NCI-H128 (cell line): ENCODE data around the gene TMEM123.

Source experiments
- DNase-seq: peaks from one replicate; lab custom pipeline; 2025; ENCODE audit not compliant: unreplicated experiment; lab: John Stamatoyannopoulos, UW

The TMEM123 gene

GRCh38 chr11:102472127-102472526, 19.6 kb upstream of the TMEM123 start:
- no peak for DNase-seq

- DNase-seq, result no peak
Observed at GRCh38 chr11:102471474-102471873, 18.9 kb upstream of the TMEM123 start.

DNA sequence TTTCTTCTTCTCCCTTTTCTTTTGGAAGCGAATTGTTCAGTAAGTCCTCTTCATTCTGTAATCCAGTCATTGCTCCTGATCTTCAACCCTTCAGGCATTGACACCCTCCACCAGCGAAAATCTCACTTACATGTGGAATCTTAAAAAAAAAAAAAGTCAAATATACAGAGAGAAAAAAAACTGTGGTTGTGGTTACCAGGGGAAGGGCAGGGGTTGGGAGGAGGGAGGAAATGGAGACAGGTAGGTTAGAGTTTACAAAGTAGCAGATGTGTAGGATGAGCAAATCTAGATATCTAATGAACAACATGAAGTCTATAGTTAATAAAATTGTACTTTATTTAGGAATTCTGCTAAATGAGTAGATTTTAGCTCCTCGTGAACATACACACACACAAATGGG, 17.7 kb upstream of the TMEM123 start:
- DNase-seq, result no peak

GRCh38 chr11:102469196-102469821, 16.7 kb upstream of the TMEM123 start:
- no peak for DNase-seq

- no peak for DNase-seq
Observed at GRCh38 chr11:102468616-102469195, 16.1 kb upstream of the TMEM123 start.

DNA sequence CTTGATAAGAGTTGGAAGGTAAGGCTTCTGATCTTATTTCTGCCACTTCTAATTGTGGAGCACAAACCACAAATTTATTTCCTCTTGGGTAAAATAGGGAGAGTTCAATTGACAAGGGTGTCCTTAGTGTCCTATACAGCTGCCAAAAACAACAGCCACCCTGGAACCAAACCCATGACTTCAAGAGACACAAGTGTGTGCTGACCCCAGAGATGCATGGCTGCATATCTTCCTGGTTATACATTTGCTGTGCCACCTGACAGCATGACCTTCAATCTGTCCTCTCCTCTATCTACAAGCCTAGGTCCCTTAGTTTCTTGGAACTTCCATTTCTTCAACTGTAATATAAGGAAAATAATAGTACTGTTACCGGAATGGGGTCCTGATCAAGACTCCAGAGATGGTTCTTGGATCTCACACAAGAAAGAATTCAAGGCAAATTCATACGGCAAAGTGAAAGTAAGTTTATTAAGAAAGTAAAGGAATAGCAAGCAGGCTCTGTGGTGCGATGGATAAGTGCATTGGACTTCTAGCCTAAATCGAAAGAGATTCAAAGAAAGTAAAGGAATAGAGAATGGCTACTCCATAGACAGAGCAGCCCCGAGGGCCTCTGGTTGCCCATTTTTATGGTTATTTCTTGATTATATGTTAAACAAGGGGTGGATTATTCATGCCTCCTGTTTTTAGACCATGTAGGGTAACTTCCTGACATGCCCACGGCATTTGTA, 15.5 kb upstream of the TMEM123 start:
- DNase-seq, result no peak

- DNase-seq, result no peak
Observed at GRCh38 chr11:102467080-102467708, 14.6 kb upstream of the TMEM123 start.

DNA sequence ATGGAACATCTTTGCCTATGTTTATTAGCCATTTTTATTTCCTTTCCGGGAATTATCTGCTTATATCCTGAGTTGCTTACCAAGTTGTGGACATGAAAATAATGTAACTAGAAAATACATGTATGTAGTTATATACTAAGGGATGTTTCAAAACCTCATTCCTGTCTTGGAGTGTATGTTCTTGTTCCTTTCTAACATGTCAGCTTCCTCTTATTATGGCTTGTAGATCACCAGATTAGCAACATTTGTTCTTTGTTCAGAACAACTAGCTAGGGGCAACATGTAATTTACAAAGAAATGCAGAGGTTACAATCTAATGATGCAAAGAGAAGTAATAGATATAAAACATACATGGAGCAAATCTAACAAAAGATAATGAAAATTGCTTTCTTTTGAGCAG, 13.1 kb upstream of the TMEM123 start:
- DNase-seq, result no peak

DNA sequence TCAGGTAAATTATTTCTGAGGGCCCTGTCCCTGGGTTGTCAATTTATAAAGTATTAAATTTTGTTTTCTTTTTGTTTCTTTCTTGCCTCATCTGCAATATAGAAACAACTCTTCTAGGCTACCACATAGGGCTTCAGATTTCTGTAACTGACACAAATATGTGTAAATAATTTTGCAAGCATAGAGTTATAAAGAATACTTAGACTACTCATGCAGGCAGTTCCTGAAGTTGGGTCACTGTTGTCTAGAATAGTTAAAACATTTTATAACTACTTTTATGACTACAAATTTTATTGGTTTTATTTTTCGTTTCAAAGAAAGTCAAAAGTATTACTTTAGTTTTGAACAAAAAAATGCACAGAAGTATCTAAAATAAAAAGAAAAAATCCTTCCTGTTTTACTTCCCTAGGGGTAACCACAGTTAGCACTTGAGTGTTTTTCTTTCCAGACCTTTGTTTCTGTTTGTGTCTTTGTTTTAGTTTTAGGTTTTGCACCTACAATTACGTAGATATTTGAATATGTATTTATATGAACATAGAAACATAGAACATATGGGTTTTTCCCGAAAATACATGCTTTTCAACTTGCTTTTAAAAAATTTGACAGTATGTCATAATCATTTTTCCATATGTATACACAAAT, 12.4 kb upstream of the TMEM123 start:
- DNase-seq, result no peak

DNA sequence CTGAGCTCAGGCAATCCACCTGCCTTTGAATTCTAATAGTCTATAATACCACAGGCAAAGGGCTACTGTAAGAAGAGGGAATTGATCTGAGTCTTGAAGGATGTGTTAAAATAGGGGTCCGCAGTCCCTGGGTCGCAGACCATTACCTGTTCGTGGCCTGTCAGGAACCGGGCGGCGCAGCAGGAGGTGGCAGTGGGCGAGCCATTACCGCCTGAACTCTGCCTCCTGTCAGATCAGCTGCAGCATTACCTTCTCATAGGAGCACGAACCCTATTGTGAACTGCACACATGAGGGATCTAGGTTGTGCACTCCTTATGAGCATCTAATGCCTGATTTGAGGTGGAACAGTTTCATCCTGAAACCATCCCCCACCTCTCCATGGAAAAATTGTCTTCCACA, 11.5 kb upstream of the TMEM123 start:
- no peak for DNase-seq

DNA sequence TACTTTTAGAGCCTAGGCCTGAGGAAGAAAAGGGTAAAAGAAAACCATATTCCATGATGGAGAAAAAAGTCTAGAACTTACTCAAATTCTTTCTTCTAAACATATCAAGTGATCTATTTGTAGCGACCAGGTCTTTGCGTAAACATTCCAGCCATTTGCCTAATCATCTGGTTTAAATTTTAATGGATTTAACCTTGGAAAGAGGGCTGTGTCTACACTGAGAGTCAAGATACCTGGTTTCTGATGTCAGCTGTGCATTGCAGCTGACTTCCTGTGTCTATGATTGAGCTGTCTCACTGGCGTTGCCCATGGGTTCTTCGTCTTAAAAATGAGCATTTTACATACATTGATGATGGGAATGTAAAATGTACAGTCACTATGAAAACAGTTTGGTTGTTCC, 10.0 kb upstream of the TMEM123 start:
- DNase-seq, result no peak

- no peak for DNase-seq
Observed at GRCh38 chr11:102459393-102459792, 6.8 kb upstream of the TMEM123 start.

- no peak for DNase-seq
Observed at GRCh38 chr11:102458548-102458947, 6.0 kb upstream of the TMEM123 start.

GRCh38 chr11:102457865-102458264, 5.3 kb upstream of the TMEM123 start:
- no peak for DNase-seq

DNA sequence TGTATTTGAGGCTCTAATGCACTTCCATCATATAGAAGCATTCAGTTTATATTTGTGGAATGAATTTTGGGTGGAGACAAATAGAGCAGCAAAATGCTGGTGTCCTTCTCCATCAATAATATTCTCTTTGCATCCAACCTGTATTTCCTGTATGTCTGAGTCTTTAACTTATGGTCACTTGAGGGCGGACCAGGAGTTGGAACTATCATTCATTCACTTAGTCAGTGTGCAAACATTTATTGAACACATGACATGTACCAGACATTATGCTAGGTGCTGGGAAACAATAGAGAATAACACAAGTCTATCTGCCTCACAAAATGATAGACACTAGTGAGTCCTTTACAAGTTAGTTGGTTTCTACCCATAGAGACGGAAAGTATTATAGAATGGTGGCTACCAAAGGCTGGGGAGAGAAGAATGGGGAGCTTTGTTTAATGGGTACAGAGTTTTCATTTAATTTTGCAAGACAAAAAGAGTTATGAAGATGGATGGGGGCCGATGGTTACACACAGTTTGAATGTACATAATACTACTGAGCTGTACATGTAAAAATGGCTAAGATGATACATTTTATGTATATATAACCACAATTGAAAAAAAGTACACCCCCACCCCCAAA, 4.6 kb upstream of the TMEM123 start:
- no peak for DNase-seq

DNA sequence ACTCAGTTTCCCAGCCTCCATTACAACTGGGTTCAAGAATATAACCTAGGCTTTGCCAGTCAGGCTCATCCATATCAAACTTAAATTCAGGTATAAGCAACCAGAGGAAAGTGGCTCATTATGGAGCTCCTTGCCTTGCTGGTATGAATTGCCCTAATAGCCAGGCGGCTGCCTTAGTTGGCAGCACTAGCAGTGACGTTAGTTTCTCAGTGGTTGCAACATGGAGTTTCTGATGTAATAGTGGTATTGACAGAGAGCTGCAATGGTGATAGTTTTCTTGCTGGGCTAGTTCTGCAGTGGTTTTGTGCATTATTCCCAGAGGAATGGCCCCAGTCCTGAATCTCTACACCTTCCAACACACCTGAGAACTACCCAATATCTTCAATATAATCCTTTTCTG, 3.8 kb upstream of the TMEM123 start:
- no peak for DNase-seq

GRCh38 chr11:102453921-102454320, 1.4 kb upstream of the TMEM123 start:
- DNase-seq, result no peak

GRCh38 chr11:102453302-102453695, 734 bp upstream of the TMEM123 start:
- DNase-seq, result no peak

- DNase-seq, result peak; percentile 37
Observed at GRCh38 chr11:102451681-102452460, 694 bp downstream of the TMEM123 start.

GRCh38 chr11:102451041-102451680, 1.4 kb downstream of the TMEM123 start:
- DNase-seq, result no peak
